NCI-H446 (cell line): Measurements from ENCODE around the gene SOST.
A peak's percentile ranks its signal among the peaks of the same experiment; 100 is the strongest.

ENCODE experiments used
- DNase-seq, 2 experiments: peaks; one replicate each; lab custom pipeline; 2025; lab: John Stamatoyannopoulos, UW

Gene SOST

GRCh38 chr17:43774304-43775250 lies 16.0 kb upstream of the SOST start:
- no peak for DNase-seq

GRCh38 chr17:43772877-43773648 lies 14.5 kb upstream of the SOST start:
- DNase-seq: no peak

GRCh38 chr17:43771463-43771862 lies 12.9 kb upstream of the SOST start:
- no peak for DNase-seq

GRCh38 chr17:43770957-43771356 lies 12.4 kb upstream of the SOST start:
- no peak for DNase-seq

GRCh38 chr17:43769859-43770258 lies 11.3 kb upstream of the SOST start:
- DNase-seq: no peak

- DNase-seq: no peak
Measured at GRCh38 chr17:43769426-43769825, 10.8 kb upstream of the SOST start.

- no peak for DNase-seq
Measured at GRCh38 chr17:43768943-43769342, 10.4 kb upstream of the SOST start.

GRCh38 chr17:43768382-43768781 lies 9.8 kb upstream of the SOST start:
- no peak for DNase-seq

- no peak for DNase-seq
Measured at GRCh38 chr17:43767713-43768059, 9.1 kb upstream of the SOST start.

GRCh38 chr17:43767053-43767712 lies 8.6 kb upstream of the SOST start:
- DNase-seq: no peak

- DNase-seq: peak; percentile 6 to 64
Measured at GRCh38 chr17:43766413-43767052, 7.9 kb upstream of the SOST start.

- DNase-seq: peak; percentile 78 to 90
Measured at GRCh38 chr17:43760254-43760852, 1.8 kb upstream of the SOST start.

- DNase-seq: no peak
Measured at GRCh38 chr17:43759836-43760235, 1.2 kb upstream of the SOST start.

GRCh38 chr17:43758086-43758485 lies 505 bp downstream of the SOST start:
- no peak for DNase-seq

GRCh38 chr17:43757171-43757660 lies 1.4 kb downstream of the SOST start:
- DNase-seq: no peak

GRCh38 chr17:43756201-43756600 lies 2.4 kb downstream of the SOST start:
- DNase-seq: no peak

GRCh38 chr17:43755389-43755875 lies 3.2 kb downstream of the SOST start:
- no peak for DNase-seq

GRCh38 chr17:43754947-43755346 lies 3.6 kb downstream of the SOST start:
- no peak for DNase-seq

- no peak for DNase-seq
Measured at GRCh38 chr17:43753493-43754129, 5.0 kb downstream of the SOST start.

GRCh38 chr17:43750153-43750552 lies 8.4 kb downstream of the SOST start:
- DNase-seq: no peak

- DNase-seq: no peak
Measured at GRCh38 chr17:43745541-43745940, 13.1 kb downstream of the SOST start.
